Midbrain (tissue), 1 donor: ENCODE data around the gene SCTR.
A peak's percentile ranks its signal among the peaks of the same experiment; 100 is the strongest.

Experiments
- DNase-seq: peaks from one replicate; lab custom pipeline; 2025; lab: John Stamatoyannopoulos, UW

The SCTR gene

GRCh38 chr2:119523952-119524694 is at the start of gene SCTR:
SCTR (minus strand) TSS chr2:119524483; CDS start chr2:119524226, 257 bp downstream.
- no peak for DNase-seq

- DNase-seq, result no peak
Measured at GRCh38 chr2:119567292-119567691, 43.0 kb upstream of the SCTR start.

GRCh38 chr2:119565481-119565880 is 41.2 kb upstream of the SCTR start:
- DNase-seq, result no peak

- DNase-seq, result no peak
Measured at GRCh38 chr2:119553687-119554344, 29.5 kb upstream of the SCTR start.

GRCh38 chr2:119552902-119553301 is 28.6 kb upstream of the SCTR start:
- no peak for DNase-seq

- no peak for DNase-seq
Measured at GRCh38 chr2:119550856-119551255, 26.6 kb upstream of the SCTR start.

- DNase-seq, result no peak
Measured at GRCh38 chr2:119550346-119550745, 26.1 kb upstream of the SCTR start.

GRCh38 chr2:119549241-119549640 is 25.0 kb upstream of the SCTR start:
- no peak for DNase-seq

GRCh38 chr2:119548516-119549120 is 24.3 kb upstream of the SCTR start:
- DNase-seq, result no peak

- DNase-seq, result no peak
Measured at GRCh38 chr2:119546447-119546767, 22.1 kb upstream of the SCTR start.

GRCh38 chr2:119545754-119546446 is 21.6 kb upstream of the SCTR start:
- DNase-seq, result no peak

- no peak for DNase-seq
Measured at GRCh38 chr2:119544939-119545475, 20.7 kb upstream of the SCTR start.

GRCh38 chr2:119544075-119544938 is 20.0 kb upstream of the SCTR start, which contains the start of gene CFAP221:
CFAP221 (plus strand) TSS chr2:119544449; CDS start chr2:119546132, 1,683 bp downstream.
- peak; percentile 71 for DNase-seq

- DNase-seq, result no peak
Measured at GRCh38 chr2:119541476-119541875, 17.2 kb upstream of the SCTR start.

GRCh38 chr2:119537792-119538191 is 13.5 kb upstream of the SCTR start:
- DNase-seq, result no peak

GRCh38 chr2:119536707-119537106 is 12.4 kb upstream of the SCTR start:
- DNase-seq, result no peak

- DNase-seq, result no peak
Measured at GRCh38 chr2:119536211-119536610, 11.9 kb upstream of the SCTR start.

GRCh38 chr2:119533560-119533959 is 9.3 kb upstream of the SCTR start:
- no peak for DNase-seq

- no peak for DNase-seq
Measured at GRCh38 chr2:119531292-119531691, 7.0 kb upstream of the SCTR start.

GRCh38 chr2:119527999-119528398 is 3.7 kb upstream of the SCTR start:
- no peak for DNase-seq

GRCh38 chr2:119525614-119526013 is 1.3 kb upstream of the SCTR start:
- DNase-seq, result no peak
